HepG2 (cell line): ENCODE results near the gene C1orf159. TPM values are rescaled to one million over a fixed set of nuclear protein-coding genes. Genes with fewer than 3 reads are reported as not detected.
A peak's percentile ranks its signal among the peaks of the same experiment; 100 is the strongest.

Source experiments
- AGO1 ChIP-seq: fragments of 200-400 bp; formaldehyde crosslinking; IDR thresholded peaks from 2 replicates; pipeline ENCODE4 v1.6.1; 2017; ENCODE audit warnings: mild to moderate bottlenecking, low read depth, low read length, moderate library complexity; ENCODE audit not compliant: poor library complexity, severe bottlenecking
- CBX5 ChIP-seq: sonication (generic); formaldehyde crosslinking; IDR thresholded peaks from 2 replicates; pipeline ENCODE4 v1.4.0; 2020; ENCODE audit warnings: missing genetic modification reagents, borderline replicate concordance
- CREBL2 ChIP-seq: sonication (generic); formaldehyde crosslinking; IDR thresholded peaks from 2 replicates; pipeline ENCODE4 v1.8.1; 2023; ENCODE audit warnings: missing genetic modification reagents, mild to moderate bottlenecking, borderline replicate concordance
- DMTF1 ChIP-seq: sonication (generic); formaldehyde crosslinking; IDR thresholded peaks from 2 replicates; pipeline ENCODE4 v1.4.0; 2020; ENCODE audit warnings: mild to moderate bottlenecking, missing genetic modification reagents
- ETV5 ChIP-seq: IDR thresholded peaks from 2 replicates; pipeline ENCODE4 v1.6.1; 2018; ENCODE audit warnings: missing biosample characterization, missing genetic modification reagents, inconsistent platforms, borderline replicate concordance
- EZH2 ChIP-seq: conservative IDR thresholded peaks from 2 replicates; pipeline ENCODE4 v1.6.1; 2012; ENCODE audit warnings: mild to moderate bottlenecking, low read depth, low read length, moderate library complexity
- ISL2 ChIP-seq: sonication (generic); formaldehyde crosslinking; IDR thresholded peaks from 2 replicates; pipeline ENCODE4 v1.5.0; 2020; ENCODE audit warnings: missing genetic modification reagents
- MED1 ChIP-seq: sonication (generic); formaldehyde crosslinking; IDR thresholded peaks from 2 replicates; pipeline ENCODE4 v1.4.0; 2020; ENCODE audit warnings: missing genetic modification reagents
- MXD3 ChIP-seq: IDR thresholded peaks from 2 replicates; pipeline ENCODE4 v1.6.1; 2016; ENCODE audit warnings: mild to moderate bottlenecking, missing biosample characterization, missing genetic modification reagents
- ONECUT2 ChIP-seq: sonication (generic); formaldehyde crosslinking; IDR thresholded peaks from 2 replicates; pipeline ENCODE4 v1.4.0; 2020; ENCODE audit warnings: missing genetic modification reagents
- PHF20 ChIP-seq: sonication (generic); formaldehyde crosslinking; IDR thresholded peaks from 2 replicates; pipeline ENCODE4 v1.5.0; 2020; ENCODE audit warnings: mild to moderate bottlenecking, missing genetic modification reagents
- RBM39 ChIP-seq: fragments of 200-400 bp; formaldehyde crosslinking; IDR thresholded peaks from one replicate; pipeline ENCODE4 v1.6.1; 2018; ENCODE audit warnings: antibody characterized with exemption, mild to moderate bottlenecking, low read depth, low read length; ENCODE audit not compliant: poor library complexity, severe bottlenecking
- RFX1 ChIP-seq: fragments of 450-650 bp; IDR thresholded peaks from 2 replicates; pipeline ENCODE4 v1.6.1; 2017
- RXRB ChIP-seq: IDR thresholded peaks from 2 replicates; pipeline ENCODE4 v1.6.1; 2016; ENCODE audit warnings: borderline replicate concordance, missing genetic modification reagents, missing compliant biosample characterization
- TARDBP ChIP-seq: sonication (generic); formaldehyde crosslinking; IDR thresholded peaks from 2 replicates; pipeline ENCODE4 v1.8.0; 2022; ENCODE audit warnings: mild to moderate bottlenecking, missing genetic modification reagents
- XBP1 ChIP-seq: sonication (generic); formaldehyde crosslinking; IDR thresholded peaks from 2 replicates; pipeline ENCODE4 v1.5.0; 2020; ENCODE audit warnings: missing genetic modification reagents
- ZBTB21 ChIP-seq: sonication (generic); formaldehyde crosslinking; IDR thresholded peaks from 2 replicates; pipeline ENCODE4 v1.4.0; 2020; ENCODE audit warnings: missing genetic modification reagents
- ZFP36L1 ChIP-seq: sonication (generic); formaldehyde crosslinking; IDR thresholded peaks from 2 replicates; pipeline ENCODE4 v1.8.0; 2022; ENCODE audit warnings: mild to moderate bottlenecking, missing genetic modification reagents, moderate library complexity
- ZNF207 ChIP-seq: fragments of 450-650 bp; IDR thresholded peaks from 2 replicates; pipeline ENCODE4 v1.6.1; 2016; ENCODE audit warnings: antibody characterized with exemption, borderline replicate concordance
- ZNF451 ChIP-seq: sonication (generic); formaldehyde crosslinking; IDR thresholded peaks from 2 replicates; pipeline ENCODE4 v1.5.0; 2020; ENCODE audit warnings: mild to moderate bottlenecking, missing genetic modification reagents
- ZNF546 ChIP-seq: sonication (generic); formaldehyde crosslinking; conservative IDR thresholded peaks from 2 replicates; pipeline ENCODE4 v1.8.1; 2023; ENCODE audit warnings: mild to moderate bottlenecking, missing genetic modification reagents
- ZNF550 ChIP-seq: sonication (generic); formaldehyde crosslinking; IDR thresholded peaks from 2 replicates; pipeline ENCODE4 v1.4.0; 2020; ENCODE audit warnings: mild to moderate bottlenecking, missing genetic modification reagents, borderline replicate concordance
- ZNF891 ChIP-seq: sonication (generic); formaldehyde crosslinking; IDR thresholded peaks from 2 replicates; pipeline ENCODE4 v1.5.0; 2020; ENCODE audit warnings: mild to moderate bottlenecking, missing genetic modification reagents
- ZSCAN25 ChIP-seq: sonication (generic); formaldehyde crosslinking; IDR thresholded peaks from 2 replicates; pipeline ENCODE4 v1.8.0; 2022; ENCODE audit warnings: mild to moderate bottlenecking, missing genetic modification reagents
- polyA plus RNA-seq, 8 experiments: library from polyadenylated mRNA; depleted of rRNA in 3 of 8; stranded (reverse) in 7 of 8; unstranded in 1 of 8; fragments of >200 nt; fragmentation: Illumina TruSeq in 4 of 8; extraction: Trizol in 4 of 8; gene quantifications; 2 replicates each; pipeline versions ENCODE4 v1.2.1 to v1.2.3, GENCODE V29; 2011 to 2016; ENCODE audit warnings: low read depth in 4 of 8, missing spikeins in 1 of 8, mixed read lengths in 1 of 8; ENCODE audit not compliant: insufficient read depth in 1 of 8
- total RNA-seq, 5 experiments: library from RNA; depleted of rRNA; stranded (reverse); fragments of >200 nt; fragmentation: Illumina TruSeq; extraction: Trizol; gene quantifications; 2 replicates each; pipeline ENCODE4 v1.2.3, GENCODE V29; 2016; ENCODE audit warnings: low read depth in 1 of 5
- TF ChIP-seq, protein P1 (sequence below): IDR thresholded peaks from 2 replicates; pipeline ENCODE4 v1.6.1; 2016; ENCODE audit warnings: missing compliant biosample characterization, missing genetic modification reagents, borderline replicate concordance
- TF ChIP-seq, protein P2 (sequence below): sonication (generic); IDR thresholded peaks from 2 replicates; pipeline ENCODE4 v1.6.1; 2016; ENCODE audit warnings: low read depth, borderline replicate concordance

The C1orf159 gene
- total and polyA plus RNA-seq, 2 of the 13 experiments (the other 11 are each of a cell fraction or from before 2014, with no cell fraction given) = 3.8 to 6.7 TPM

- peak; percentile 69; the same call in 1 of the 2 replicates for TF ChIP-seq MXD3 (CRISPR knock-in tag)
- peak; percentile 57 for TF ChIP-seq AGO1
- TF ChIP-seq MED1 = peak; percentile 81
- TF ChIP-seq RBM39 = peak; percentile 21
- peak; percentile 96 for TF ChIP-seq ZSCAN25 (CRISPR knock-in tag)
- no peak for TF ChIP-seq ZNF207
- TF ChIP-seq CREBL2 (CRISPR knock-in tag) = 0 out of 2 replicates have a peak, but pooled peaks have one; percentile 15
- no peak for TF ChIP-seq ZBTB21 (CRISPR knock-in tag)
- peak; percentile 40; the same call in 1 of the 2 replicates for TF ChIP-seq RXRB (CRISPR knock-in tag)
- TF ChIP-seq ZNF550 (CRISPR knock-in tag) = no peak
- TF ChIP-seq ZNF451 = no peak
- TF ChIP-seq ZNF891 (CRISPR knock-in tag) = peak; percentile 67; the same call in 1 of the 2 replicates
- peak; percentile 67 for TF ChIP-seq TARDBP
- TF ChIP-seq EZH2 = no peak
- peak; percentile 56; the same call in 1 of the 2 replicates for TF ChIP-seq ZFP36L1
- 0 out of 2 replicates have a peak, but pooled peaks have one; percentile 28 for TF ChIP-seq CBX5 (CRISPR knock-in tag)
- TF ChIP-seq, protein P1, sequence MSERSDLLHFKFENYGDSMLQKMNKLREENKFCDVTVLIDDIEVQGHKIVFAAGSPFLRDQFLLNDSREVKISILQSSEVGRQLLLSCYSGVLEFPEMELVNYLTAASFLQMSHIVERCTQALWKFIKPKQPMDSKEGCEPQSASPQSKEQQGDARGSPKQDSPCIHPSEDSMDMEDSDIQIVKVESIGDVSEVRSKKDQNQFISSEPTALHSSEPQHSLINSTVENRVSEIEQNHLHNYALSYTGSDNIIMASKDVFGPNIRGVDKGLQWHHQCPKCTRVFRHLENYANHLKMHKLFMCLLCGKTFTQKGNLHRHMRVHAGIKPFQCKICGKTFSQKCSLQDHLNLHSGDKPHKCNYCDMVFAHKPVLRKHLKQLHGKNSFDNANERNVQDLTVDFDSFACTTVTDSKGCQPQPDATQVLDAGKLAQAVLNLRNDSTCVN (CRISPR knock-in tag) = peak; percentile 74
- no peak for TF ChIP-seq RFX1
- no peak for TF ChIP-seq ONECUT2 (CRISPR knock-in tag)
- TF ChIP-seq ETV5 (CRISPR knock-in tag) = peak; percentile 85
- 0 out of 2 replicates have a peak, but pooled peaks have one; percentile 26 for TF ChIP-seq ZNF546 (CRISPR knock-in tag)
- TF ChIP-seq ISL2 (CRISPR knock-in tag) = peak; percentile 62; the same call in 1 of the 2 replicates
- TF ChIP-seq PHF20 (CRISPR knock-in tag) = 0 out of 2 replicates have a peak, but pooled peaks have one; percentile 46
- TF ChIP-seq, protein P2, sequence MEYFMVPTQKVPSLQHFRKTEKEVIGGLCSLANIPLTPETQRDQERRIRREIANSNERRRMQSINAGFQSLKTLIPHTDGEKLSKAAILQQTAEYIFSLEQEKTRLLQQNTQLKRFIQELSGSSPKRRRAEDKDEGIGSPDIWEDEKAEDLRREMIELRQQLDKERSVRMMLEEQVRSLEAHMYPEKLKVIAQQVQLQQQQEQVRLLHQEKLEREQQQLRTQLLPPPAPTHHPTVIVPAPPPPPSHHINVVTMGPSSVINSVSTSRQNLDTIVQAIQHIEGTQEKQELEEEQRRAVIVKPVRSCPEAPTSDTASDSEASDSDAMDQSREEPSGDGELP = peak; percentile 10; the same call in 1 of the 2 replicates
- no peak for TF ChIP-seq DMTF1 (CRISPR knock-in tag)
- no peak for TF ChIP-seq XBP1
Measured at GRCh38 chr1:1058088-1058905, 57.6 kb downstream of the C1orf159 start (continued).
